HG03095 (cell line): ENCODE measurements around the gene IHH.

Experiments
- ATAC-seq: cut with Tn5 transposase; IDR thresholded peaks from one replicate; pipeline ENCODE4 v1.9.1; 2021; ENCODE audit warnings: moderate library complexity; ENCODE audit not compliant: unreplicated experiment

Gene IHH

DNA sequence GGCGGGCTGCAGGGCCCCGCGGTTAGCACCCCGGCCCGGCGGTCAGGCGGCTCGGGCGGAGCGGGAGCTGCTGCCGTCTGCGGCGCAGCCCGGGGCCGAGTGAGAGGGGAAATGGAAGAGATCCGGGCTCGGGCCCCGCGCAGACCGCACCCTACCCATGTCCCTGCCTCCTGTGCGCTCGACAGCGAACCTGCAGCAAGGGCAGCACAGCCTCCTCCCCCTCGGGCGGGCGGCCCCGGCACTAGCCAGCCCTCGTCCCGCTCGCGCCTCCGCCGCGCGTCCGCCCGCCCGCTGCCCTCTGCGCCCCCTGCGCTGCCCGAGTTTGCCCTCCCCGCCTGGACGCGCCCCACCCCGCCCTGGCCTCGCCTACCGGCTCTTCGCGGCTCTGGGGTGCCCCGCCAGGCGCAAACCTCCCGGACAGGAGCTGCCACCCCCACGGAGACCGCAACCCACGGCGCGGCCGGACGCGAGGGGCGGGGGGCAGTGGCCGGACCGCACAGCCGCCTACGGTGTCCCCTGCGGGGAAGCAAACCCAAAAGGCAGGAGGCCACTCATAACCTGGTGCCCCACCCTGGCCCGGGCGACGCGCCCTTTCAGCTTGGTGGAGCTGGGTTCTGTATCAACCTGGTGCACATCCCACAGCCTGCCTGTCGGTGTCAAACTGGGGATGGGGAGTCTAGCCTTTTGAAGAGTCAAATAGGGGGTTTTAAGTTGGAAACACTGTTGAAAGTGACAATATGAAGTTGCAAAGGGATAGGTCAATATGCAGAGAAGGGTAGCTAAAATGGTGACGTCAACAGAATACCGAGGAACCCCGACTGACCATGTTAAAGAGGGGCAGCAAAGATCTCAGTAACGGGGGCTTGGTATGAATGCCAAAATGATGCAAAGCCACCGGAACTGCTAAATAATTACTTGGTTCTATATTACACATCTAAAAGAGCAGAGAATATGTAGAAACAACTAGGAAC, at the start of gene IHH:
TSS of gene IHH (minus strand) at position 101 of the 971 bp plus-strand sequence. CDS start 454 bp downstream, outside the sequence.
- no peak for ATAC-seq

DNA sequence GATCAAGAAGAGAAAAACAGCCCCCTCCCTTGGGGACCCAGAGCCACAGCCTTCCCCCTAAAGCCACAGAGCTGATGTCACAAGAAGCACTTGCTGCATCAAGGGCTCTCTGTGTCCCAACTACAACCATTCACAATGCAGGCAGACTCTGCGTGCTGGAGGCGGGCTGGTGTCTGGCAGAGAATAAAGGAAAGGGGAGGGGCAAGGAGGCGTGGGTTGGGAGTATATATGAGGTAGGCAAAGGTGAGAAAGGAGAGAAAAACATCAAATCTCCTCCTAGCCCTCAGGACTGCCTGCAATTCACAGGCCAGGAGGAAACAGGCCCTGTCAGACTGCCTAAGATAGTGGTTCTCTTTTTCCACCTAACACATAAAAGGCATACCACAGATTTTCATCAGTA, 48.8 kb upstream of the IHH start:
- no peak for ATAC-seq

- no peak for ATAC-seq
Observed at GRCh38 chr2:219107758-219108157, 47.0 kb upstream of the IHH start.

DNA sequence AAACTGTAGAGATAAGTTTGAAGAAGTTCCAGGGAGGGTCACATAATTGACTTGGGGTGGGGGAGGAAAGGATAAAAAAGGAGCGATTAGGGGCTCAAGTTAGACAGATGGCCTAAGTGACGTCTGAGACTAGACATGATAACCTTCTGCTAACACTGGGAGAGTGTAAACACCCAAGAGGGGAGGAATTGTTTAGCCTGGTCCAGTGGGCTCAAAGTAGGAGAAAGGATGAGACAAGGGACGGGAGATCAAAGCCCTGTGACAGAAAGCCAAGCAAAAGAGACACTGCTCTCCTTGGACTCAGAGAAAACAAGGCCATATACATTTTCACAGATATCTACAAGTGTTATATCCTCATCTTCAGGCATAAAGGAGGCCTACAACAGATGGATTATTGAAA, 45.5 kb upstream of the IHH start:
- ATAC-seq: no peak

- ATAC-seq: no peak
Observed at GRCh38 chr2:219104107-219105035, 43.6 kb upstream of the IHH start.

GRCh38 chr2:219099329-219099728, 38.6 kb upstream of the IHH start:
- ATAC-seq: no peak

GRCh38 chr2:219095406-219095935, 34.8 kb upstream of the IHH start:
- no peak for ATAC-seq

DNA sequence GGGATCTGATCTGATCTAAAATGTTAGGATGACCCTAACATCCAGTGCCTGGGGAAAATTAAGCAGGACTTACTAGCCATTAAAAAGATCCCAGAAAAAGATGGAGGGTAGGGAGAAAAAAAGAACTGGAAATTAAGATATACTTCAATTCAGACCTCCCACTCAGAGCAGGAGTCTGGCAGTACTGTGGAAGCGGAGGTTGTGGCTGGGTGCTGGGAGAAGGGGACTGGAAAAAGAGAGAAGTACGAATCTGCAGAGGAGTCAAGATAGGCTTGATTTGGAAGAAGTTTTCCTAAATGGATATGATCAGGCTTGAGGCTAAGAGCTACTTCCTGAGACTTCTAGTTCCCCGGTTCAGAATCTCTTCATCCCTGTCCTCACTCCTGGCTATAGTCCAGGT, 33.5 kb upstream of the IHH start:
- no peak for ATAC-seq

DNA sequence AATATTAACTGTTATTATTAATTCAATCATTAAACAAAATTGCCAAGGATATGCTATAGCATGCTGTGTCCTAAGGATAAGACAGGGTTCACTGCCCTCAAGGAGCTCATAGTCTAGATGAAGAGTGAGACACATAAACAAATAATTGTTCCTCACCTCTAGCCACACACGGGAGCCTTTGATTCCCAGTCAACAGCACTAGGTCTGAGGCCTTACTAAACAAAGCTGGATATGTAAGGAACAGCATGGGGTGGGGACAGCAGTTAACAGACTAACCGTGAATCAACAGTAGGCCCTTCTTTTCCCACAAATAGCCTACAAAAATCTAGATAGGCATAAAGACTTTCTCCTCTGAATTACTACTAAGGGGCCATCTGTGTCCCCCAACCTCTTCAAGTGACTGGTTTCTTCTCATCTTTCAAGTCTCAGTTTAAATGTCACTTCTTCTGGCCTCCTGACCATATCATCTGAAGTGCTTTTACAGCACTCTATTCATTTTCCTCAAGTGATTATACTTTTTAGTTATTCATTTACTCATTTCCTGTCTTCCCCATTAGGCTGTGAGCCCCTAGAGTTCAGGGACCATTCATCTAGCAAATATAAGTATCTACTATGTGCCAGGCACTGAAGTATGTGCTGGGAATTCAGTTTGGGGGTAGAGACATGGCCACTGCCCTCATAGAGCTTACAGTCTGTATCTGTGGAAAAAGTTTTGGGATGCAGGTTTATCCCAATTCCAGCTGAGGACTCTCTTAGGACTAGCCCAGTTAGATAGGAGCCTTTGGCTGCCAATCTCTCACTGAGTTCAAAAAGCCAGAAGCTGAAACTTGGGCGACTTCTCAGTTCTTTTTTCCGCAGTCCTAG, 29.9 kb upstream of the IHH start:
- no peak for ATAC-seq

GRCh38 chr2:219089330-219089729, 28.6 kb upstream of the IHH start:
- ATAC-seq: no peak

DNA sequence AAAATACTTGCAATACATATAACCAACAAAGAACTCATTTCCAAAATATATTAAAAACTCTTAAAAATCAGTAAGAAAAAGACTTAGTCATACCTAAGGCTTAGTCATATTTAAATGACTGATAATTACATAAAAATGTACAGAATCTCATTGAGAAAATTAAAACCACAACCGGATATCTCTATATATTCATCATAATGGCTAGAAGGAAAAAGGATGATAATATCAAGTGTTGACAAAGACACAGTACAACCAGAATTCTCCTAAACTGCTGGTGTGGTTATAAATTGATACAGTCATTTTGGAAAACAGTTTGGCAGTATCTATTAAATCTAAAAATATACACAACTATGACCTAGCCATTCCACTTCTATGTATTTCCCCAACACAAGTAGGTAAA, 27.1 kb upstream of the IHH start:
- ATAC-seq: no peak

DNA sequence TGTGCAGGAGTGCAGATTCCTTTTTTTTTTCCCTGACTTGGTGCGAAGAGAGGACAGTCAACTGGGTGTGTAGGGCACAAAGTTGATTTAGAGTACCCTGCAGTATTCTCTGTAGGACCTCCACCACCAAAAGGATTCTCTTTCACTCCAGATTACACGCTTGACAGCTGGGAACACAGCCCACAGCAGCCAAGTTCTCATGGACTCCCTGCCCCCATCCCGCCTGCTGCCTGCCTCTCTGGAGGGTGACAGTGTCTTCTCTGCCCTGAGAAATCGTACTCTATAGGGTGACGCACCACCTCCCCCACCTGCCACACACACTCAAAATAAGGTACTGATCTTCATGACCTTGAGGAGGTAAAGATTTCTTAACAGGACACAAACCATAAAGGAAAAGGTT, 26.6 kb upstream of the IHH start:
- no peak for ATAC-seq

- no peak for ATAC-seq
Observed at GRCh38 chr2:219086196-219086595, 25.5 kb upstream of the IHH start.

GRCh38 chr2:219084791-219085190, 24.1 kb upstream of the IHH start:
- no peak for ATAC-seq

DNA sequence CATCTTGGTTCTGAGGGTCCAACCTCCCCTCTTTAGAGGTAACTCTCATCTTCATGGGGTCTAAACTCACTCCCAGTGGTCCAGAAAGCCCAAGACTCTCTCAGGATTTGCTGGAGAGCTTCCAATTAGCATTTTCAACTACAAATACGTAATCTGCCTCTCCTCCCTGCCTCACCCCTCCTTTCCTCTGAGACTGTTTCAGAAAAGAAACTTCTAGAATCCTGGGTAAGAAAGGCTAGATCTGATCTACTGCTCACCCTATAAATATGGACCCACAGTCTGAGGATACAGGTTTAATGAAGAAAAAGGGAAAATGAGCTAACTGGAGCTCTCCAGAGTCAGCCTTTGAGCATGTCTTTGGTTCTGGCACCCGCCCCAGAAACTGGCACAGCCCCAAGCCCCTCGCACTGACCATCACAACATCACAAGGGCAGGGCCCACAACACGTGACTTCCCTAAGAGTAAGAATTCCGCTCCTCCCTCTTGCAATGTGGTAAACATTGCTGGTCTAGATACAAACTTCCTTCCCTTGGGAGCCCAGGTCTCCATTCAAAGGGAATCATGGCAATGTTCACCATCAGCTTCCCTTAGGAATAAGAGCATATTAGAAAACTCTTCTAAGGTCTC, 21.7 kb upstream of the IHH start:
- ATAC-seq: no peak

GRCh38 chr2:219081701-219082331, 21.1 kb upstream of the IHH start:
- no peak for ATAC-seq

DNA sequence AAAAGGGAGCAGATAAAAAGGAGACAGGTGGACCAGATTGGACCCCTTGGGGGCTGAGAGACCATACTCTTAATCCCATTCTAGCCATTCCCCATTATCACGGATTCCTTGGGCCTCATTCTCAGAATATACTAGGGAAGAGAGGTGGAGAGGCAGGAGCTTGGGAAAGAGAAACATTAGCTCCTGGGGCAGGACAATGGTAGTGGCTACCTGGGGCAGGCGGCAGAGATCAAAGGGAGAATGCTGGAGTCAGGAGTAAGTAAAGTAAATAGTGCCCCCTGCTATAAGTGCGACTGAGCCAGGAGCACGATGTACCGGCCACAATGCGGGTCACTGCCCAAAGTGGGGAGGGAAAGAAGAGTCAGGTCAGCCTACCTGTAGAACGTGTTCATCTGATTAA, 20.4 kb upstream of the IHH start:
- no peak for ATAC-seq

GRCh38 chr2:219079417-219079816, 18.7 kb upstream of the IHH start:
- ATAC-seq: no peak

- ATAC-seq: no peak
Observed at GRCh38 chr2:219078951-219079350, 18.2 kb upstream of the IHH start.

GRCh38 chr2:219078126-219078525, 17.4 kb upstream of the IHH start:
- ATAC-seq: no peak
